Measurements from ENCODE around the gene PALB2. TPM values are rescaled to one million over a fixed set of nuclear protein-coding genes. Genes with fewer than 3 reads are reported as not detected.

The PALB2 gene
- total and polyA plus RNA-seq, 2 experiments from 2014 or later, result 24.2 to 34.0 TPM

DNA sequence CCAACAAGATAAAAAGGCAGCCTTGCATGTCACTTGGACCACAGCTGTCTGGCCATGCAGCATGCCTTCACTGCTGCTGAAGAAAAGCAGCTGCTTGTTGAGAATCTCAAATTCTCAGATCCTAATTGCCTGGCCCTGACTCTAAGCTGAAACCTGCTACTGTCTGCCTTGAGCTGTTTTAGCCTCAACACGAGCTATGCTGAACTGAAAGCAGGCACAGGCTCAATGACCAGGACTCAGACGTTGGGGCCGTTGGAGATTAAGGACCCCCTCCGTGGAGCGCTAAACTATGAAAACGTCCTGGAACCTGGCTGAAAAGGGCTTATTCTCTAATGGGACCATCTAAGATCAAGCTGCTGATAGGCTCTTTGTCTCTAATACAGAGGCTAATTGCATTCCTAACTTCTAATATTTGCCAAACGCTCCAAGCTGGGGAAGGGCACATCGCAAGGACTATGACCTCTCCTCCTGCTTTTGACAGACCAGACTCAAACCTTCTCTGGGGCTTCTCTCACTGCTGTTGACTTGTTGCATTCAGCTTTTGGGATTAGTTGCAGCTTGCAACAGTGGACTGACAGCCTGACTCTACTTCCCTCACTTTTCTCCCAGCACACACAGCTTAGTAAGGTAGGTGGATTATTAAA is 33.0 kb upstream of the PALB2 start:
- H3K27ac Mint-ChIP-seq, result no peak overlapping the region
- 0 out of 3 replicates have a peak, but pooled peaks cover 3% of the 10 kb centered on the region for H3K4me1 Mint-ChIP-seq
- Histone ChIP-seq H3K4me1 (ENCODE audit: insufficient read depth) (peaks cover 5% of the 10 kb centered on the region; the same call in 1 of the 2 replicates), H3K9me2 (ENCODE audit: insufficient read depth) (no peaks in the 10 kb centered on the region), H3F3A (replicated peaks; ENCODE audit: low read depth) (peaks cover 9% of the 10 kb centered on the region; the same call in 1 of the 2 replicates), H2AFZ (no peak overlapping the region), H3K36me3 (ENCODE audit: insufficient read depth) (peaks cover 6% of the 10 kb centered on the region; the same call in 1 of the 2 replicates), H3K27ac (ENCODE audit: low read depth) (no peak overlapping the region), H3K79me2 (replicated peaks; ENCODE audit: insufficient read depth) (peaks cover 3% of the 10 kb centered on the region), H4K20me1 (replicated peaks; ENCODE audit: insufficient read depth) (no peaks in the 10 kb centered on the region), H3K4me2 (no peak overlapping the region), H3K27me3 (ENCODE audit: insufficient read depth) (no peaks in the 10 kb centered on the region), H3K4me3 (no peak overlapping the region)
- no peaks in the 10 kb centered on the region for H3K9me3 Mint-ChIP-seq
- H3K4me3 Mint-ChIP-seq, result no peak overlapping the region
- ATAC-seq (no peak), DNase-seq (ENCODE audit: low spot score) (no peak)
- peaks cover 4% of the 10 kb centered on the region for H3K27me3 Mint-ChIP-seq (ENCODE audit: insufficient read depth, low read depth, poor library complexity)
- peaks cover 11% of the 10 kb centered on the region for H3K36me3 Mint-ChIP-seq (ENCODE audit: low read depth)
- no peak for TF ChIP-seq ZNF114 (CRISPR knock-in tag; IDR thresholded peaks at IDR 0.05)
- TF ChIP-seq CREB1 (CRISPR knock-in tag; IDR thresholded peaks at IDR 0.05; ENCODE audit: low read depth), result no peak
- no peak for TF ChIP-seq NANOG (IDR thresholded peaks at IDR 0.05; ENCODE audit: borderline replicate concordance)
- TF ChIP-seq, protein P1, sequence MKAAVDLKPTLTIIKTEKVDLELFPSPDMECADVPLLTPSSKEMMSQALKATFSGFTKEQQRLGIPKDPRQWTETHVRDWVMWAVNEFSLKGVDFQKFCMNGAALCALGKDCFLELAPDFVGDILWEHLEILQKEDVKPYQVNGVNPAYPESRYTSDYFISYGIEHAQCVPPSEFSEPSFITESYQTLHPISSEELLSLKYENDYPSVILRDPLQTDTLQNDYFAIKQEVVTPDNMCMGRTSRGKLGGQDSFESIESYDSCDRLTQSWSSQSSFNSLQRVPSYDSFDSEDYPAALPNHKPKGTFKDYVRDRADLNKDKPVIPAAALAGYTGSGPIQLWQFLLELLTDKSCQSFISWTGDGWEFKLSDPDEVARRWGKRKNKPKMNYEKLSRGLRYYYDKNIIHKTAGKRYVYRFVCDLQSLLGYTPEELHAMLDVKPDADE (IDR thresholded peaks at IDR 0.05), result no peak
- TF ChIP-seq EZH2phosphoT487 (IDR thresholded peaks at IDR 0.05; ENCODE audit: unreplicated experiment), result no peak
- TF ChIP-seq, protein P2, sequence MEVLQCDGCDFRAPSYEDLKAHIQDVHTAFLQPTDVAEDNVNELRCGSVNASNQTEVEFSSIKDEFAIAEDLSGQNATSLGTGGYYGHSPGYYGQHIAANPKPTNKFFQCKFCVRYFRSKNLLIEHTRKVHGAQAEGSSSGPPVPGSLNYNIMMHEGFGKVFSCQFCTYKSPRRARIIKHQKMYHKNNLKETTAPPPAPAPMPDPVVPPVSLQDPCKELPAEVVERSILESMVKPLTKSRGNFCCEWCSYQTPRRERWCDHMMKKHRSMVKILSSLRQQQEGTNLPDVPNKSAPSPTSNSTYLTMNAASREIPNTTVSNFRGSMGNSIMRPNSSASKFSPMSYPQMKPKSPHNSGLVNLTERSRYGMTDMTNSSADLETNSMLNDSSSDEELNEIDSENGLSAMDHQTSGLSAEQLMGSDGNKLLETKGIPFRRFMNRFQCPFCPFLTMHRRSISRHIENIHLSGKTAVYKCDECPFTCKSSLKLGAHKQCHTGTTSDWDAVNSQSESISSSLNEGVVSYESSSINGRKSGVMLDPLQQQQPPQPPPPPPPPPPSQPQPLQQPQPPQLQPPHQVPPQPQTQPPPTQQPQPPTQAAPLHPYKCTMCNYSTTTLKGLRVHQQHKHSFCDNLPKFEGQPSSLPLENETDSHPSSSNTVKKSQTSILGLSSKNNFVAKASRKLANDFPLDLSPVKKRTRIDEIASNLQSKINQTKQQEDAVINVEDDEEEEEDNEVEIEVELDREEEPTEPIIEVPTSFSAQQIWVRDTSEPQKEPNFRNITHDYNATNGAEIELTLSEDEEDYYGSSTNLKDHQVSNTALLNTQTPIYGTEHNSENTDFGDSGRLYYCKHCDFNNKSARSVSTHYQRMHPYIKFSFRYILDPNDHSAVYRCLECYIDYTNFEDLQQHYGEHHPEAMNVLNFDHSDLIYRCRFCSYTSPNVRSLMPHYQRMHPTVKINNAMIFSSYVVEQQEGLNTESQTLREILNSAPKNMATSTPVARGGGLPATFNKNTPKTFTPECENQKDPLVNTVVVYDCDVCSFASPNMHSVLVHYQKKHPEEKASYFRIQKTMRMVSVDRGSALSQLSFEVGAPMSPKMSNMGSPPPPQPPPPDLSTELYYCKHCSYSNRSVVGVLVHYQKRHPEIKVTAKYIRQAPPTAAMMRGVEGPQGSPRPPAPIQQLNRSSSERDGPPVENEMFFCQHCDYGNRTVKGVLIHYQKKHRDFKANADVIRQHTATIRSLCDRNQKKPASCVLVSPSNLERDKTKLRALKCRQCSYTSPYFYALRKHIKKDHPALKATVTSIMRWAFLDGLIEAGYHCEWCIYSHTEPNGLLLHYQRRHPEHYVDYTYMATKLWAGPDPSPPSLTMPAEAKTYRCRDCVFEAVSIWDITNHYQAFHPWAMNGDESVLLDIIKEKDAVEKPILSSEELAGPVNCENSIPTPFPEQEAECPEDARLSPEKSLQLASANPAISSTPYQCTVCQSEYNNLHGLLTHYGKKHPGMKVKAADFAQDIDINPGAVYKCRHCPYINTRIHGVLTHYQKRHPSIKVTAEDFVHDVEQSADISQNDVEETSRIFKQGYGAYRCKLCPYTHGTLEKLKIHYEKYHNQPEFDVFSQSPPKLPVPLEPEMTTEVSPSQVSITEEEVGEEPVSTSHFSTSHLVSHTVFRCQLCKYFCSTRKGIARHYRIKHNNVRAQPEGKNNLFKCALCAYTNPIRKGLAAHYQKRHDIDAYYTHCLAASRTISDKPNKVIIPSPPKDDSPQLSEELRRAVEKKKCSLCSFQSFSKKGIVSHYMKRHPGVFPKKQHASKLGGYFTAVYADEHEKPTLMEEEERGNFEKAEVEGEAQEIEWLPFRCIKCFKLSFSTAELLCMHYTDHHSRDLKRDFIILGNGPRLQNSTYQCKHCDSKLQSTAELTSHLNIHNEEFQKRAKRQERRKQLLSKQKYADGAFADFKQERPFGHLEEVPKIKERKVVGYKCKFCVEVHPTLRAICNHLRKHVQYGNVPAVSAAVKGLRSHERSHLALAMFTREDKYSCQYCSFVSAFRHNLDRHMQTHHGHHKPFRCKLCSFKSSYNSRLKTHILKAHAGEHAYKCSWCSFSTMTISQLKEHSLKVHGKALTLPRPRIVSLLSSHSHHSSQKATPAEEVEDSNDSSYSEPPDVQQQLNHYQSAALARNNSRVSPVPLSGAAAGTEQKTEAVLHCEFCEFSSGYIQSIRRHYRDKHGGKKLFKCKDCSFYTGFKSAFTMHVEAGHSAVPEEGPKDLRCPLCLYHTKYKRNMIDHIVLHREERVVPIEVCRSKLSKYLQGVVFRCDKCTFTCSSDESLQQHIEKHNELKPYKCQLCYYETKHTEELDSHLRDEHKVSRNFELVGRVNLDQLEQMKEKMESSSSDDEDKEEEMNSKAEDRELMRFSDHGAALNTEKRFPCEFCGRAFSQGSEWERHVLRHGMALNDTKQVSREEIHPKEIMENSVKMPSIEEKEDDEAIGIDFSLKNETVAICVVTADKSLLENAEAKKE (CRISPR knock-in tag; IDR thresholded peaks at IDR 0.05), result no peak
- TF ChIP-seq POLR2AphosphoS5 (IDR thresholded peaks at IDR 0.05; ENCODE audit: low read depth), result no peak
- TF ChIP-seq STAT1 (IDR thresholded peaks at IDR 0.05; ENCODE audit: unreplicated experiment), result no peak
- no peak for TF ChIP-seq EZH2 (IDR thresholded peaks at IDR 0.05; ENCODE audit: low read depth, unreplicated experiment)
- TF ChIP-seq JUNB (IDR thresholded peaks at IDR 0.05; ENCODE audit: unreplicated experiment), result no peak
- TF ChIP-seq, protein P3, sequence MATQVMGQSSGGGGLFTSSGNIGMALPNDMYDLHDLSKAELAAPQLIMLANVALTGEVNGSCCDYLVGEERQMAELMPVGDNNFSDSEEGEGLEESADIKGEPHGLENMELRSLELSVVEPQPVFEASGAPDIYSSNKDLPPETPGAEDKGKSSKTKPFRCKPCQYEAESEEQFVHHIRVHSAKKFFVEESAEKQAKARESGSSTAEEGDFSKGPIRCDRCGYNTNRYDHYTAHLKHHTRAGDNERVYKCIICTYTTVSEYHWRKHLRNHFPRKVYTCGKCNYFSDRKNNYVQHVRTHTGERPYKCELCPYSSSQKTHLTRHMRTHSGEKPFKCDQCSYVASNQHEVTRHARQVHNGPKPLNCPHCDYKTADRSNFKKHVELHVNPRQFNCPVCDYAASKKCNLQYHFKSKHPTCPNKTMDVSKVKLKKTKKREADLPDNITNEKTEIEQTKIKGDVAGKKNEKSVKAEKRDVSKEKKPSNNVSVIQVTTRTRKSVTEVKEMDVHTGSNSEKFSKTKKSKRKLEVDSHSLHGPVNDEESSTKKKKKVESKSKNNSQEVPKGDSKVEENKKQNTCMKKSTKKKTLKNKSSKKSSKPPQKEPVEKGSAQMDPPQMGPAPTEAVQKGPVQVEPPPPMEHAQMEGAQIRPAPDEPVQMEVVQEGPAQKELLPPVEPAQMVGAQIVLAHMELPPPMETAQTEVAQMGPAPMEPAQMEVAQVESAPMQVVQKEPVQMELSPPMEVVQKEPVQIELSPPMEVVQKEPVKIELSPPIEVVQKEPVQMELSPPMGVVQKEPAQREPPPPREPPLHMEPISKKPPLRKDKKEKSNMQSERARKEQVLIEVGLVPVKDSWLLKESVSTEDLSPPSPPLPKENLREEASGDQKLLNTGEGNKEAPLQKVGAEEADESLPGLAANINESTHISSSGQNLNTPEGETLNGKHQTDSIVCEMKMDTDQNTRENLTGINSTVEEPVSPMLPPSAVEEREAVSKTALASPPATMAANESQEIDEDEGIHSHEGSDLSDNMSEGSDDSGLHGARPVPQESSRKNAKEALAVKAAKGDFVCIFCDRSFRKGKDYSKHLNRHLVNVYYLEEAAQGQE (IDR thresholded peaks at IDR 0.05; ENCODE audit: unreplicated experiment), result no peak
- TF ChIP-seq, protein P4, sequence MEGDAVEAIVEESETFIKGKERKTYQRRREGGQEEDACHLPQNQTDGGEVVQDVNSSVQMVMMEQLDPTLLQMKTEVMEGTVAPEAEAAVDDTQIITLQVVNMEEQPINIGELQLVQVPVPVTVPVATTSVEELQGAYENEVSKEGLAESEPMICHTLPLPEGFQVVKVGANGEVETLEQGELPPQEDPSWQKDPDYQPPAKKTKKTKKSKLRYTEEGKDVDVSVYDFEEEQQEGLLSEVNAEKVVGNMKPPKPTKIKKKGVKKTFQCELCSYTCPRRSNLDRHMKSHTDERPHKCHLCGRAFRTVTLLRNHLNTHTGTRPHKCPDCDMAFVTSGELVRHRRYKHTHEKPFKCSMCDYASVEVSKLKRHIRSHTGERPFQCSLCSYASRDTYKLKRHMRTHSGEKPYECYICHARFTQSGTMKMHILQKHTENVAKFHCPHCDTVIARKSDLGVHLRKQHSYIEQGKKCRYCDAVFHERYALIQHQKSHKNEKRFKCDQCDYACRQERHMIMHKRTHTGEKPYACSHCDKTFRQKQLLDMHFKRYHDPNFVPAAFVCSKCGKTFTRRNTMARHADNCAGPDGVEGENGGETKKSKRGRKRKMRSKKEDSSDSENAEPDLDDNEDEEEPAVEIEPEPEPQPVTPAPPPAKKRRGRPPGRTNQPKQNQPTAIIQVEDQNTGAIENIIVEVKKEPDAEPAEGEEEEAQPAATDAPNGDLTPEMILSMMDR (conservative IDR thresholded peaks at IDR 0.05; ENCODE audit: low read depth in 2 of 2), result no peak
- no peak for TF ChIP-seq ZNF331 (CRISPR knock-in tag; IDR thresholded peaks at IDR 0.05; ENCODE audit: low read depth)

Measured in GM23338 (cell line).